Osteoblast (primary cell): ENCODE measurements around the gene CELA3B. TPM values are rescaled to one million over a fixed set of nuclear protein-coding genes. Genes with fewer than 3 reads are reported as not detected.
"Not testable (repeated sequence)": the region's sequence is repeated elsewhere in the genome, so short reads cannot be mapped to it uniquely, and the experiment has no call there.

Source experiments
- DNase-seq: peaks from one replicate; pipeline ENCODE4 v3.0.0; 2011; ENCODE audit warnings: low spot score, mixed read lengths; ENCODE audit not compliant: insufficient read length; ENCODE audit errors: missing footprints
- H2AFZ ChIP-seq: 2 replicates; pipeline ENCODE4 v1.6.0; 2011; ENCODE audit warnings: mild to moderate bottlenecking, low read length
- H3K27ac ChIP-seq: 2 replicates; pipeline ENCODE4 v1.5.1; 2011; ENCODE audit warnings: mild to moderate bottlenecking, low read depth, low read length, moderate library complexity
- H3K27me3 ChIP-seq: 2 replicates; pipeline ENCODE4 v1.6.0; 2012; ENCODE audit warnings: mild to moderate bottlenecking, control low read depth, inconsistent platforms, low read length, moderate library complexity; ENCODE audit not compliant: insufficient read depth
- H3K36me3 ChIP-seq: 2 replicates; pipeline ENCODE4 v1.5.1; 2011; ENCODE audit warnings: mild to moderate bottlenecking, low read length, control low read depth, moderate library complexity; ENCODE audit not compliant: insufficient read depth
- H3K4me1 ChIP-seq: 2 replicates; pipeline ENCODE4 v1.5.1; 2011; ENCODE audit warnings: mild to moderate bottlenecking, low read length, control low read depth, moderate library complexity; ENCODE audit not compliant: insufficient read depth
- H3K4me2 ChIP-seq: 2 replicates; pipeline ENCODE4 v1.6.0; 2011; ENCODE audit warnings: mild to moderate bottlenecking, low read length; ENCODE audit not compliant: insufficient read depth
- H3K4me3 ChIP-seq: fragments of 200-600 bp; sonication (generic); 3 replicates; pipeline ENCODE4 v1.5.1; 2012; ENCODE audit warnings: mild to moderate bottlenecking, low read length, inconsistent platforms; ENCODE audit not compliant: insufficient read depth
- H3K79me2 ChIP-seq: 2 replicates; pipeline ENCODE4 v1.6.0; 2012; ENCODE audit warnings: mild to moderate bottlenecking, low read length, control low read depth, inconsistent platforms; ENCODE audit not compliant: insufficient read depth
- H3K9me3 ChIP-seq: 2 replicates; pipeline ENCODE4 v1.5.1; 2011; ENCODE audit warnings: low read depth, low read length, control low read depth
- H4K20me1 ChIP-seq: 2 replicates; pipeline ENCODE4 v1.6.0; 2012; ENCODE audit warnings: mild to moderate bottlenecking, low read length, control low read depth; ENCODE audit not compliant: insufficient read depth
- CTCF ChIP-seq: IDR thresholded peaks from 2 replicates; pipeline ENCODE4 v1.5.1; 2011; ENCODE audit warnings: mild to moderate bottlenecking, low read depth, low read length, moderate library complexity; ENCODE audit errors: extremely low read depth
- total RNA-seq: library from RNA; depleted of rRNA; stranded (reverse); fragments of >200 nt; gene quantifications from 2 replicates; pipeline ENCODE4 v1.2.3, GENCODE V29; 2012

The CELA3B gene
- total RNA-seq, 1 donor, result not detected

DNA sequence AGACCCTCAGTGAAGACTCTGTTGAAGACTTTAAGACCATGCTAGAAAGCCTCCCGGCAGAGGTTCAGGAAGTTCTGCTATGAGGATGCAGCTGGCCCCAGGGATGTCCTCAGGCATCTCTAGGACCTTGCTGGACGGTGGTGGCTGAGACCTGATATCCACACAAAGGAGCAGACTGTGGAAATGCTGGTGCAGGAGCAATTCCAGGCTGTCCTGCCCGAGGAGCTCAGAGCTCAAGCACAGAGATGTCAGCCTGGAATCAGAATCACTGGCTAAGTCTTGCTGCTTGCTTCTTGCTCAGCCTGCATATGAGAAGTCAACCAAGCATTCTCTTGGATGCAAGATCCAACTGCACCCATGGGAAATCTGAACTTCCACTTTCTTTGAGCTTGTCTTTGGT, 53.7 kb downstream of the CELA3B start:
- Histone ChIP-seq H3K27me3 (no peaks in the 10 kb centered on the region), H4K20me1 (no peaks in the 10 kb centered on the region), H3K4me1 (peaks cover 5% of the 10 kb centered on the region), H3K4me2 (no peak overlapping the region), H3K4me3 (no peak overlapping the region), H3K27ac (no peak overlapping the region), H3K79me2 (peaks cover 5% of the 10 kb centered on the region), H3K36me3 (no peaks in the 10 kb centered on the region), H3K9me3 (no peaks in the 10 kb centered on the region), H2AFZ (no peak overlapping the region)
- no peak for DNase-seq
- TF ChIP-seq CTCF, result no peak

- TF ChIP-seq CTCF, result no peak
- Histone ChIP-seq H3K4me2 (no peak overlapping the region), H3K4me1 (peaks cover 2% of the 10 kb centered on the region), H3K27ac (no peak overlapping the region), H3K4me3 (no peak overlapping the region), H3K36me3 (no peaks in the 10 kb centered on the region), H4K20me1 (no peaks in the 10 kb centered on the region), H2AFZ (no peak overlapping the region), H3K79me2 (peaks cover 2% of the 10 kb centered on the region), H3K27me3 (no peaks in the 10 kb centered on the region), H3K9me3 (no peaks in the 10 kb centered on the region)
- no peak for DNase-seq
Measured at GRCh38 chr1:22031214-22031962, 54.6 kb downstream of the CELA3B start.

DNA sequence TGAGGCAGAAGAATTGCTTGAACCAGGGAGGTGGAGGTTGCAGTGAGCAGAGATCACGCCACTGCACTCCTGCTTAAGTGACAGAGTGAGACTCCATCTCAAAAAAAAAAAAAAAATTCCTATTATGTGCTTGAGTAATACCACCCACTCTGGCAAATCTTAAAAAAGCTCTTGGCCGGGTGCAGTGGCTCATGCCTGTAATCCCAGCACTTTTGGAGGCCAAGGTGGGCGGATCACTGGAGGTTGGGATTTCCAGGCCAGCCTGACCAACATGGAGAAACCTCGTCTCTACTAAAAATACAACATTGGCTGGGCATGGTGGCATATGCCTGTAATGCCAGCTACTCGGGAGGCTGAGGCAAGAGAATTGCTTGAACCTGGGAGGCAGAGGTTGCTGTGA, 58.0 kb downstream of the CELA3B start:
- not testable (repeated sequence) for DNase-seq, H3K4me1 ChIP-seq, H4K20me1 ChIP-seq, H2AFZ ChIP-seq, H3K4me2 ChIP-seq, H3K4me3 ChIP-seq, H3K9me3 ChIP-seq, H3K36me3 ChIP-seq, H3K27me3 ChIP-seq, H3K27ac ChIP-seq, H3K79me2 ChIP-seq

DNA sequence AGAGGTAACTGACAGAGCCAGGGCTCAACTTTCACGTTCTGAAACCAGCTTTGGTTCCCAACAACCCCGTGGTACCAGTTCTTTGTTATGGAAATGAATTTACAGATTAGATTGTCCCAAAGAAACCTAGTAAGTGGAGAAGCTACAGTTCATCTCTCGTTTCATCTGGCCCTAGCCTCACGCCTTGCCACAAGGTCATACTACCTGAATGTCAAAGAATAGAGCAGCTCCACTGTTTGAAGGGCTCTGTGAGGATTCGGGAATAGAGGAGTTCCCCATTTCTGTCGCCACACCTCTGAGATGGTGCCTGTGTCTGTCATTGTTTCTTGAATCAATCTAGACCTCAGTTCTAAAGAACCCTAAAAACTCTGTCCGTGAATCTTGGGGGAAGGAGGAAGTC, 60.7 kb downstream of the CELA3B start:
- no peaks in the 10 kb centered on the region for H3K27me3 ChIP-seq
- no peak for TF ChIP-seq CTCF
- H2AFZ ChIP-seq, result peak overlapping the region; percentile 49
- no peaks in the 10 kb centered on the region for H4K20me1 ChIP-seq
- H3K4me3 ChIP-seq, result no peak overlapping the region
- H3K36me3 ChIP-seq, result no peaks in the 10 kb centered on the region
- H3K27ac ChIP-seq, result no peak overlapping the region
- no peaks in the 10 kb centered on the region for H3K4me1 ChIP-seq
- no peak for DNase-seq
- no peak overlapping the region for H3K4me2 ChIP-seq
- no peaks in the 10 kb centered on the region for H3K9me3 ChIP-seq
- H3K79me2 ChIP-seq, result no peaks in the 10 kb centered on the region
